HEK293 (cell line): Measurements from ENCODE around the gene ABHD17B.

Experiments used
- CTCF ChIA-PET: fragments of 350-600 bp; formaldehyde crosslinking; extraction: SDS; loops from one replicate; lab custom pipeline; 2021; ENCODE audit warnings: antibody characterized with exemption; lab: Yijun Ruan, JAX
- POLR2A ChIA-PET: fragments of 300-600 bp; formaldehyde crosslinking; extraction: SDS; loops from one replicate; lab custom pipeline; 2020; ENCODE audit warnings: antibody characterized with exemption, inconsistent platforms; lab: Yijun Ruan, JAX
- H3K27ac ChIP-seq: fragments of 200-500 bp; sonication (Bioruptor generic); 2 replicates; pipeline ENCODE4 v1.5.1; 2014; ENCODE audit warnings: low read depth, low read length, control low read depth, inconsistent platforms; ENCODE audit errors: extremely low read depth
- H3K36me3 ChIP-seq, 2 experiments: fragments of 200-500 bp in 1 of 2; sonication (Bioruptor generic) in 1 of 2; 1 replicate in 1 of 2; 2 replicates in 1 of 2; pipeline ENCODE4 v1.5.1; 2014 to 2017; ENCODE audit warnings: inconsistent platforms in 2 of 2, low read length in 2 of 2; ENCODE audit not compliant: control insufficient read depth in 2 of 2, insufficient read depth in 1 of 2
- H3K4me1 ChIP-seq: fragments of 200-500 bp; sonication (Bioruptor generic); 2 replicates; pipeline ENCODE4 v1.5.1; 2014; ENCODE audit warnings: mild to moderate bottlenecking, low read length, inconsistent platforms; ENCODE audit not compliant: control insufficient read depth, insufficient read depth
- H3K4me3 ChIP-seq: 2 replicates; pipeline ENCODE4 v1.5.1; 2011; ENCODE audit warnings: low read depth, mild to moderate bottlenecking, control low read depth, low read length, moderate library complexity
- H3K9me3 ChIP-seq: fragments of 200-500 bp; sonication (Bioruptor generic); 2 replicates; pipeline ENCODE4 v1.5.1; 2014; ENCODE audit warnings: low read depth, low read length, inconsistent platforms; ENCODE audit not compliant: control insufficient read depth, insufficient read depth
- FEZF1 ChIP-seq: fragments of 450-650 bp; formaldehyde crosslinking; IDR thresholded peaks from 2 replicates; pipeline ENCODE4 v1.5.1; 2016; ENCODE audit warnings: missing biosample characterization, missing genetic modification characterization
- PRDM6 ChIP-seq: fragments of 450-650 bp; formaldehyde crosslinking; IDR thresholded peaks from 2 replicates; pipeline ENCODE4 v1.5.1; 2017; ENCODE audit warnings: missing biosample characterization, missing genetic modification characterization
- YY2 ChIP-seq: fragments of 450-650 bp; formaldehyde crosslinking; IDR thresholded peaks from 2 replicates; pipeline ENCODE4 v1.5.1; 2016; ENCODE audit warnings: missing biosample characterization, missing genetic modification characterization
- ZBTB26 ChIP-seq: fragments of 450-650 bp; formaldehyde crosslinking; optimal IDR thresholded peaks from 2 replicates; pipeline ENCODE3; 2016; ENCODE audit warnings: missing biosample characterization, mild to moderate bottlenecking, missing genetic modification characterization
- ZFP37 ChIP-seq: fragments of 450-650 bp; formaldehyde crosslinking; IDR thresholded peaks from 2 replicates; pipeline ENCODE4 v1.5.1; 2016; ENCODE audit warnings: missing biosample characterization, missing genetic modification characterization
- ZNF133 ChIP-seq: fragments of 450-650 bp; formaldehyde crosslinking; IDR thresholded peaks from 2 replicates; pipeline ENCODE4 v1.5.1; 2016; ENCODE audit warnings: missing biosample characterization, missing genetic modification characterization
- ZNF24 ChIP-seq: fragments of 450-650 bp; formaldehyde crosslinking; IDR thresholded peaks from 2 replicates; pipeline ENCODE4 v1.5.1; 2016; ENCODE audit warnings: missing biosample characterization, missing genetic modification characterization
- ZNF292 ChIP-seq: fragments of 450-650 bp; formaldehyde crosslinking; IDR thresholded peaks from 2 replicates; pipeline ENCODE4 v1.5.1; 2016; ENCODE audit warnings: low read depth, missing biosample characterization, missing genetic modification characterization, borderline replicate concordance
- ZNF501 ChIP-seq: fragments of 450-650 bp; formaldehyde crosslinking; IDR thresholded peaks from 2 replicates; pipeline ENCODE4 v1.5.1; 2016; ENCODE audit warnings: missing biosample characterization, missing genetic modification characterization
- ZNF548 ChIP-seq: fragments of 450-650 bp; formaldehyde crosslinking; IDR thresholded peaks from 2 replicates; pipeline ENCODE4 v1.5.1; 2016; ENCODE audit warnings: missing biosample characterization, missing genetic modification characterization
- ZNF629 ChIP-seq: fragments of 450-650 bp; formaldehyde crosslinking; IDR thresholded peaks from 2 replicates; pipeline ENCODE4 v1.5.1; 2017; ENCODE audit warnings: missing biosample characterization, missing genetic modification characterization
- ZSCAN23 ChIP-seq: fragments of 450-650 bp; formaldehyde crosslinking; IDR thresholded peaks from 2 replicates; pipeline ENCODE4 v1.5.1; 2016; ENCODE audit warnings: missing biosample characterization, missing genetic modification characterization

ABHD17B gene

GRCh38 chr9:71931166-71931565 lies 20.2 kb upstream of the ABHD17B start:
- H3K36me3 ChIP-seq: no peaks in the 10 kb centered on the region
- CTCF ChIA-PET: interaction anchor here (0.5 to 1.4 kb wide), 6 partner anchors 13 to 326 kb away, joined by 3 to 6 read pairs (median 3); partner anchors contain the start of genes ABHD17B and C9orf85
- POLR2A ChIA-PET: interaction anchor here (0.5 to 2.2 kb wide), 2 partner anchors 20 to 31 kb away, joined by 3 to 11 read pairs; partner anchors contain the start of genes ABHD17B and C9orf85
- no peak for TF ChIP-seq ZNF548 (tag by site-specific recombination)
- TF ChIP-seq ZNF292 (tag by site-specific recombination): no peak
- no peak for TF ChIP-seq ZNF629
- TF ChIP-seq ZFP37 (tag by site-specific recombination): no peak
- H3K9me3 ChIP-seq: no peaks in the 10 kb centered on the region
- H3K4me3 ChIP-seq: no peak overlapping the region
- no peaks in the 10 kb centered on the region for H3K4me1 ChIP-seq
- H3K27ac ChIP-seq: no peak overlapping the region

- TF ChIP-seq ZSCAN23 (no peak), FEZF1 (0 out of 2 replicates have a peak, but pooled peaks have one; percentile 15), PRDM6 (tag by site-specific recombination) (peak; percentile 50; the same call in 1 of the 2 replicates)
- TF ChIP-seq, all 188 proteins: peak for 2
- Histone ChIP-seq H3K27ac (no peak overlapping the region), H3K36me3 (no peaks in the 10 kb centered on the region), H3K9me3 (no peaks in the 10 kb centered on the region), H3K4me1 (no peaks in the 10 kb centered on the region), H3K4me3 (no peak overlapping the region)
- POLR2A ChIA-PET: interaction anchor here (0.7 to 2.2 kb wide), 2 partner anchors 19 to 248 kb away, joined by 6 to 11 read pairs; partner anchors contain the start of genes ABHD17B and C9orf85
- CTCF ChIA-PET: no interaction called here
Observed at GRCh38 chr9:71929791-71930440, 18.9 kb upstream of the ABHD17B start.

GRCh38 chr9:71929223-71929622 lies 18.2 kb upstream of the ABHD17B start:
- Histone ChIP-seq H3K9me3 (no peaks in the 10 kb centered on the region), H3K36me3 (no peaks in the 10 kb centered on the region), H3K27ac (no peak overlapping the region), H3K4me1 (no peaks in the 10 kb centered on the region), H3K4me3 (no peak overlapping the region)
- CTCF ChIA-PET: no interaction called here
- TF ChIP-seq ZNF24 (tag by site-specific recombination): no peak
- TF ChIP-seq ZNF133 (tag by site-specific recombination): peak; percentile 61; the same call in 1 of the 2 replicates
- POLR2A ChIA-PET: no interaction called here

GRCh38 chr9:71928806-71929205 lies 17.8 kb upstream of the ABHD17B start:
- POLR2A ChIA-PET: no interaction called here

More at GRCh38 chr9:71928806-71929205, 17.8 kb upstream of the ABHD17B start:
- Histone ChIP-seq H3K4me1 (no peaks in the 10 kb centered on the region), H3K4me3 (no peak overlapping the region), H3K27ac (no peak overlapping the region), H3K36me3 (no peaks in the 10 kb centered on the region), H3K9me3 (no peaks in the 10 kb centered on the region)
- CTCF ChIA-PET: no interaction called here
- TF ChIP-seq ZBTB26 (no peak), ZNF501 (tag by site-specific recombination) (no peak), YY2 (tag by site-specific recombination) (no peak)
